Spleen (tissue), 7 donors: ENCODE results near the gene ETV1.

Source experiments
- POLR2A ChIP-seq, 3 donors: fragments of 450-650 bp; IDR thresholded peaks; one replicate each; pipeline ENCODE4 v1.5.1; 2017; ENCODE audit warnings: antibody characterized with exemption in 3 of 3, mild to moderate bottlenecking in 1 of 3
- POLR2AphosphoS5 ChIP-seq, 3 donors: sonication (generic); formaldehyde crosslinking; IDR thresholded peaks; one replicate each; pipeline ENCODE4 v1.5.1; 2017; ENCODE audit warnings: antibody characterized with exemption in 3 of 3
- TF ChIP-seq, protein P1 (sequence below), 11 experiments: fragments of 200-600 bp in 7 of 11; fragments of 450-650 bp in 4 of 11; sonication (generic) in 4 of 11; IDR thresholded peaks in 8 of 11; conservative IDR thresholded peaks in 3 of 11; 1 replicate in 7 of 11; 2 replicates in 4 of 11; pipeline versions ENCODE4 v1.4.0 to v1.8.0; 2016 to 2021; ENCODE audit warnings: antibody characterized with exemption in 11 of 11, inconsistent platforms in 4 of 11, mild to moderate bottlenecking in 1 of 11
- donor health status: DM: no; HTN: no; CAD: no; lungs with moderate emphysema.
- donor health status: DM: no; HTN: no; CAD: no.
- donor health status: DM: no; HTN: no; CAD: no.

DNA sequence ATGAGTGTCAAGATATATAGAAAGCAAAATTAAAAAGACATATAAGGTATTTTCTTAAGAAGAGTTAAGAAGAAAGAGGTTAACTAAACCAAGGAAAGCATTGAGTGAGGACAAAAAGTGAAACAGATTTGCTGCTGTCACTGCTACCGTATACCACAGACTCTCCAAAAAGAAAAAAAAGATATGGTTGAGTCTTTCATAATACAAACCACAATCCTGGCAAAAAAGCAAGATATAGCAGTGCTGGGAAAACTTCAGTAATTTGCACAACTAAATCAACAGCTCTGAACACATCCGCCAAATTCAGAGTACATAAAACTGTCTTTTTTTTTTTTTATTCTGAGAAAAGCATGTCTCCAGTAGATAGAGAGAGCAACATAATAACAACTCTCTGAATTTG, 114.7 kb downstream of the ETV1 start:
- no peak for TF ChIP-seq POLR2A (IDR thresholded peaks at IDR 0.05)
- TF ChIP-seq POLR2AphosphoS5 (IDR thresholded peaks at IDR 0.05) = no peak
- TF ChIP-seq, protein P1, sequence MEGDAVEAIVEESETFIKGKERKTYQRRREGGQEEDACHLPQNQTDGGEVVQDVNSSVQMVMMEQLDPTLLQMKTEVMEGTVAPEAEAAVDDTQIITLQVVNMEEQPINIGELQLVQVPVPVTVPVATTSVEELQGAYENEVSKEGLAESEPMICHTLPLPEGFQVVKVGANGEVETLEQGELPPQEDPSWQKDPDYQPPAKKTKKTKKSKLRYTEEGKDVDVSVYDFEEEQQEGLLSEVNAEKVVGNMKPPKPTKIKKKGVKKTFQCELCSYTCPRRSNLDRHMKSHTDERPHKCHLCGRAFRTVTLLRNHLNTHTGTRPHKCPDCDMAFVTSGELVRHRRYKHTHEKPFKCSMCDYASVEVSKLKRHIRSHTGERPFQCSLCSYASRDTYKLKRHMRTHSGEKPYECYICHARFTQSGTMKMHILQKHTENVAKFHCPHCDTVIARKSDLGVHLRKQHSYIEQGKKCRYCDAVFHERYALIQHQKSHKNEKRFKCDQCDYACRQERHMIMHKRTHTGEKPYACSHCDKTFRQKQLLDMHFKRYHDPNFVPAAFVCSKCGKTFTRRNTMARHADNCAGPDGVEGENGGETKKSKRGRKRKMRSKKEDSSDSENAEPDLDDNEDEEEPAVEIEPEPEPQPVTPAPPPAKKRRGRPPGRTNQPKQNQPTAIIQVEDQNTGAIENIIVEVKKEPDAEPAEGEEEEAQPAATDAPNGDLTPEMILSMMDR (IDR thresholded peaks at IDR 0.05 in 8 of 11, conservative IDR thresholded peaks at IDR 0.05 in 3 of 11) = no peak
